WTC11 (cell line): ENCODE data around the gene TNS3. TPM values are rescaled to one million over a fixed set of nuclear protein-coding genes. Genes with fewer than 3 reads are reported as not detected.

Source experiments
- ATAC-seq: fragments of 200-7000 bp; cut with Tn5 transposase; 2 replicates; pipeline ENCODE4 v1.10.0; 2021; ENCODE audit warnings: mild to moderate bottlenecking, moderate library complexity
- CTCF ChIA-PET: fragments of 300-600 bp; sonication (Branson Sonifier 250); formaldehyde crosslinking; loops from one replicate; lab custom pipeline; 2021; ENCODE audit warnings: antibody characterized with exemption; lab: Charles Lee
- POLR2A ChIA-PET: fragments of 350-600 bp; sonication (Branson Sonifier 250); formaldehyde crosslinking; loops from one replicate; lab custom pipeline; 2021; ENCODE audit warnings: antibody characterized with exemption; lab: Charles Lee
- DNase-seq: peaks from one replicate; pipeline ENCODE4 v3.0.0; 2021; ENCODE audit warnings: low spot score
- H3K27ac Mint-ChIP-seq: 2 replicates; pipeline ENCODE4 v1.8.0; 2021; ENCODE audit warnings: mixed read lengths
- H3K27me3 Mint-ChIP-seq: 2 replicates; pipeline ENCODE4 v1.8.0; 2021; ENCODE audit warnings: low read depth, mild to moderate bottlenecking, moderate library complexity, mixed read lengths
- H3K36me3 Mint-ChIP-seq: 2 replicates; pipeline ENCODE4 v1.8.0; 2021; ENCODE audit warnings: mixed read lengths
- H3K4me1 Mint-ChIP-seq: 2 replicates; pipeline ENCODE4 v1.8.0; 2022; ENCODE audit warnings: mixed read lengths
- H3K4me3 Mint-ChIP-seq: 2 replicates; pipeline ENCODE4 v1.8.0; 2021; ENCODE audit warnings: mild to moderate bottlenecking, moderate library complexity, mixed read lengths
- H3K9me3 Mint-ChIP-seq: 2 replicates; pipeline ENCODE4 v1.8.0; 2021; ENCODE audit warnings: mixed read lengths
- AFF4 ChIP-seq: sonication (generic); formaldehyde crosslinking; IDR thresholded peaks from 2 replicates; pipeline ENCODE4 v1.8.1; 2023; ENCODE audit warnings: mild to moderate bottlenecking, missing genetic modification reagents, borderline replicate concordance
- ETV6 ChIP-seq: sonication (generic); formaldehyde crosslinking; IDR thresholded peaks from 2 replicates; pipeline ENCODE4 v1.8.1; 2022; ENCODE audit warnings: mild to moderate bottlenecking, missing genetic modification reagents
- FOXJ3 ChIP-seq: sonication (generic); formaldehyde crosslinking; IDR thresholded peaks from 2 replicates; pipeline ENCODE4 v1.9.0; 2021; ENCODE audit warnings: missing genetic modification reagents, mild to moderate bottlenecking, borderline replicate concordance
- KAT7 ChIP-seq: sonication (generic); formaldehyde crosslinking; IDR thresholded peaks from 2 replicates; pipeline ENCODE4 v1.8.1; 2023; ENCODE audit warnings: missing genetic modification reagents, mild to moderate bottlenecking, borderline replicate concordance
- MXD4 ChIP-seq: fragments of 250-450 bp; sonication (Bioruptor Pico); IDR thresholded peaks from 2 replicates; pipeline ENCODE4 v1.8.0; 2021; ENCODE audit warnings: mild to moderate bottlenecking, moderate library complexity, borderline replicate concordance
- NFE2L1 ChIP-seq: sonication (generic); formaldehyde crosslinking; IDR thresholded peaks from 2 replicates; pipeline ENCODE4 v1.8.1; 2023; ENCODE audit warnings: missing genetic modification reagents
- PRRX2 ChIP-seq: fragments of 250-450 bp; sonication (Bioruptor Pico); IDR thresholded peaks from 2 replicates; pipeline ENCODE4 v1.8.0; 2021; ENCODE audit warnings: mild to moderate bottlenecking
- SMAD4 ChIP-seq: sonication (generic); formaldehyde crosslinking; IDR thresholded peaks from 2 replicates; pipeline ENCODE4 v1.8.0; 2022; ENCODE audit warnings: mild to moderate bottlenecking, missing genetic modification reagents
- SOX15 ChIP-seq: fragments of 250-450 bp; sonication (Bioruptor Pico); IDR thresholded peaks from 2 replicates; pipeline ENCODE4 v1.9.0; 2021; ENCODE audit warnings: mild to moderate bottlenecking
- ZNF423 ChIP-seq: fragments of 250-450 bp; sonication (Bioruptor Pico); IDR thresholded peaks from 2 replicates; pipeline ENCODE4 v2.1.2; 2022; ENCODE audit warnings: mild to moderate bottlenecking, moderate library complexity
- total RNA-seq: library from RNA; stranded (reverse); gene quantifications from 3 replicates; pipeline ENCODE4 v1.2.3, GENCODE V29; 2021
- TF ChIP-seq, protein P1 (sequence below): sonication (generic); formaldehyde crosslinking; IDR thresholded peaks from 2 replicates; pipeline ENCODE4 v1.8.0; 2023; ENCODE audit warnings: missing genetic modification reagents, mild to moderate bottlenecking, borderline replicate concordance
- TF ChIP-seq, protein P2 (sequence below): fragments of 250-450 bp; sonication (Bioruptor Pico); IDR thresholded peaks from 2 replicates; pipeline ENCODE4 v2.1.2; 2022; ENCODE audit warnings: mild to moderate bottlenecking, moderate library complexity
- TF ChIP-seq, protein P3 (sequence below): fragments of 250-450 bp; sonication (Bioruptor Pico); IDR thresholded peaks from 2 replicates; pipeline ENCODE4 v1.9.0; 2021; ENCODE audit warnings: mild to moderate bottlenecking
- TF ChIP-seq, protein P4 (sequence below): sonication (generic); formaldehyde crosslinking; IDR thresholded peaks from 2 replicates; pipeline ENCODE4 v1.8.1; 2023; ENCODE audit warnings: mild to moderate bottlenecking, missing genetic modification reagents, moderate library complexity
- TF ChIP-seq, protein P5 (sequence below): sonication (generic); formaldehyde crosslinking; IDR thresholded peaks from 2 replicates; pipeline ENCODE4 v1.8.1; 2022; ENCODE audit warnings: mild to moderate bottlenecking, missing genetic modification reagents, moderate library complexity, borderline replicate concordance
- TF ChIP-seq, protein P6 (sequence below): sonication (generic); formaldehyde crosslinking; IDR thresholded peaks from 2 replicates; pipeline ENCODE4 v1.8.0; 2023; ENCODE audit warnings: mild to moderate bottlenecking, missing genetic modification reagents
- TF ChIP-seq, protein P7 (sequence below): fragments of 250-450 bp; sonication (Bioruptor Pico); IDR thresholded peaks from 2 replicates; pipeline ENCODE4 v1.9.0; 2021; ENCODE audit warnings: mild to moderate bottlenecking, borderline replicate concordance

Gene TNS3
- total RNA-seq, 1 experiment from 2014 or later: 37.7 TPM

- TF ChIP-seq, protein P1, sequence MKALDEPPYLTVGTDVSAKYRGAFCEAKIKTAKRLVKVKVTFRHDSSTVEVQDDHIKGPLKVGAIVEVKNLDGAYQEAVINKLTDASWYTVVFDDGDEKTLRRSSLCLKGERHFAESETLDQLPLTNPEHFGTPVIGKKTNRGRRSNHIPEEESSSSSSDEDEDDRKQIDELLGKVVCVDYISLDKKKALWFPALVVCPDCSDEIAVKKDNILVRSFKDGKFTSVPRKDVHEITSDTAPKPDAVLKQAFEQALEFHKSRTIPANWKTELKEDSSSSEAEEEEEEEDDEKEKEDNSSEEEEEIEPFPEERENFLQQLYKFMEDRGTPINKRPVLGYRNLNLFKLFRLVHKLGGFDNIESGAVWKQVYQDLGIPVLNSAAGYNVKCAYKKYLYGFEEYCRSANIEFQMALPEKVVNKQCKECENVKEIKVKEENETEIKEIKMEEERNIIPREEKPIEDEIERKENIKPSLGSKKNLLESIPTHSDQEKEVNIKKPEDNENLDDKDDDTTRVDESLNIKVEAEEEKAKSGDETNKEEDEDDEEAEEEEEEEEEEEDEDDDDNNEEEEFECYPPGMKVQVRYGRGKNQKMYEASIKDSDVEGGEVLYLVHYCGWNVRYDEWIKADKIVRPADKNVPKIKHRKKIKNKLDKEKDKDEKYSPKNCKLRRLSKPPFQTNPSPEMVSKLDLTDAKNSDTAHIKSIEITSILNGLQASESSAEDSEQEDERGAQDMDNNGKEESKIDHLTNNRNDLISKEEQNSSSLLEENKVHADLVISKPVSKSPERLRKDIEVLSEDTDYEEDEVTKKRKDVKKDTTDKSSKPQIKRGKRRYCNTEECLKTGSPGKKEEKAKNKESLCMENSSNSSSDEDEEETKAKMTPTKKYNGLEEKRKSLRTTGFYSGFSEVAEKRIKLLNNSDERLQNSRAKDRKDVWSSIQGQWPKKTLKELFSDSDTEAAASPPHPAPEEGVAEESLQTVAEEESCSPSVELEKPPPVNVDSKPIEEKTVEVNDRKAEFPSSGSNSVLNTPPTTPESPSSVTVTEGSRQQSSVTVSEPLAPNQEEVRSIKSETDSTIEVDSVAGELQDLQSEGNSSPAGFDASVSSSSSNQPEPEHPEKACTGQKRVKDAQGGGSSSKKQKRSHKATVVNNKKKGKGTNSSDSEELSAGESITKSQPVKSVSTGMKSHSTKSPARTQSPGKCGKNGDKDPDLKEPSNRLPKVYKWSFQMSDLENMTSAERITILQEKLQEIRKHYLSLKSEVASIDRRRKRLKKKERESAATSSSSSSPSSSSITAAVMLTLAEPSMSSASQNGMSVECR: no peak
These were observed 61.5 kb downstream of the TNS3 start (continued) for GRCh38 chr7:47520406-47520805.

- ChIA-PET POLR2A (interaction anchor here (0.8 kb wide), 1 partner anchor 41 kb away, joined by 6 read pairs; no protein-coding TSS in a partner anchor), CTCF (no interaction called here)
- no peak for DNase-seq
- Mint-ChIP-seq H3K36me3 (peaks cover 10% of the 10 kb centered on the region), H3K27me3 (no peaks in the 10 kb centered on the region), H3K9me3 (no peaks in the 10 kb centered on the region), H3K4me1 (peaks cover 46% of the 10 kb centered on the region), H3K27ac (no peak overlapping the region), H3K4me3 (no peak overlapping the region)
- no peak for ATAC-seq
- TF ChIP-seq, protein P2, sequence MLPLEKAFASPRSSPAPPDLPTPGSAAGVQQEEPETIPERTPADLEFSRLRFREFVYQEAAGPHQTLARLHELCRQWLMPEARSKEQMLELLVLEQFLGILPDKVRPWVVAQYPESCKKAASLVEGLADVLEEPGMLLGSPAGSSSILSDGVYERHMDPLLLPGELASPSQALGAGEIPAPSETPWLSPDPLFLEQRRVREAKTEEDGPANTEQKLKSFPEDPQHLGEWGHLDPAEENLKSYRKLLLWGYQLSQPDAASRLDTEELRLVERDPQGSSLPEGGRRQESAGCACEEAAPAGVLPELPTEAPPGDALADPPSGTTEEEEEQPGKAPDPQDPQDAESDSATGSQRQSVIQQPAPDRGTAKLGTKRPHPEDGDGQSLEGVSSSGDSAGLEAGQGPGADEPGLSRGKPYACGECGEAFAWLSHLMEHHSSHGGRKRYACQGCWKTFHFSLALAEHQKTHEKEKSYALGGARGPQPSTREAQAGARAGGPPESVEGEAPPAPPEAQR: no peak
- TF ChIP-seq SOX15 (CRISPR knock-in tag): no peak
- no peak for TF ChIP-seq KAT7 (CRISPR knock-in tag)
- TF ChIP-seq SMAD4 (CRISPR knock-in tag): no peak
- no peak for TF ChIP-seq ZNF423 (CRISPR knock-in tag)
- TF ChIP-seq, protein P3, sequence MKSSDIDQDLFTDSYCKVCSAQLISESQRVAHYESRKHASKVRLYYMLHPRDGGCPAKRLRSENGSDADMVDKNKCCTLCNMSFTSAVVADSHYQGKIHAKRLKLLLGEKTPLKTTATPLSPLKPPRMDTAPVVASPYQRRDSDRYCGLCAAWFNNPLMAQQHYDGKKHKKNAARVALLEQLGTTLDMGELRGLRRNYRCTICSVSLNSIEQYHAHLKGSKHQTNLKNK (CRISPR knock-in tag): no peak
- TF ChIP-seq, protein P4, sequence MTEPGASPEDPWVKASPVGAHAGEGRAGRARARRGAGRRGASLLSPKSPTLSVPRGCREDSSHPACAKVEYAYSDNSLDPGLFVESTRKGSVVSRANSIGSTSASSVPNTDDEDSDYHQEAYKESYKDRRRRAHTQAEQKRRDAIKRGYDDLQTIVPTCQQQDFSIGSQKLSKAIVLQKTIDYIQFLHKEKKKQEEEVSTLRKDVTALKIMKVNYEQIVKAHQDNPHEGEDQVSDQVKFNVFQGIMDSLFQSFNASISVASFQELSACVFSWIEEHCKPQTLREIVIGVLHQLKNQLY: no peak
- TF ChIP-seq ETV6: no peak
- TF ChIP-seq, protein P5, sequence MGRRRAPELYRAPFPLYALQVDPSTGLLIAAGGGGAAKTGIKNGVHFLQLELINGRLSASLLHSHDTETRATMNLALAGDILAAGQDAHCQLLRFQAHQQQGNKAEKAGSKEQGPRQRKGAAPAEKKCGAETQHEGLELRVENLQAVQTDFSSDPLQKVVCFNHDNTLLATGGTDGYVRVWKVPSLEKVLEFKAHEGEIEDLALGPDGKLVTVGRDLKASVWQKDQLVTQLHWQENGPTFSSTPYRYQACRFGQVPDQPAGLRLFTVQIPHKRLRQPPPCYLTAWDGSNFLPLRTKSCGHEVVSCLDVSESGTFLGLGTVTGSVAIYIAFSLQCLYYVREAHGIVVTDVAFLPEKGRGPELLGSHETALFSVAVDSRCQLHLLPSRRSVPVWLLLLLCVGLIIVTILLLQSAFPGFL (CRISPR knock-in tag): no peak
- TF ChIP-seq, protein P6, sequence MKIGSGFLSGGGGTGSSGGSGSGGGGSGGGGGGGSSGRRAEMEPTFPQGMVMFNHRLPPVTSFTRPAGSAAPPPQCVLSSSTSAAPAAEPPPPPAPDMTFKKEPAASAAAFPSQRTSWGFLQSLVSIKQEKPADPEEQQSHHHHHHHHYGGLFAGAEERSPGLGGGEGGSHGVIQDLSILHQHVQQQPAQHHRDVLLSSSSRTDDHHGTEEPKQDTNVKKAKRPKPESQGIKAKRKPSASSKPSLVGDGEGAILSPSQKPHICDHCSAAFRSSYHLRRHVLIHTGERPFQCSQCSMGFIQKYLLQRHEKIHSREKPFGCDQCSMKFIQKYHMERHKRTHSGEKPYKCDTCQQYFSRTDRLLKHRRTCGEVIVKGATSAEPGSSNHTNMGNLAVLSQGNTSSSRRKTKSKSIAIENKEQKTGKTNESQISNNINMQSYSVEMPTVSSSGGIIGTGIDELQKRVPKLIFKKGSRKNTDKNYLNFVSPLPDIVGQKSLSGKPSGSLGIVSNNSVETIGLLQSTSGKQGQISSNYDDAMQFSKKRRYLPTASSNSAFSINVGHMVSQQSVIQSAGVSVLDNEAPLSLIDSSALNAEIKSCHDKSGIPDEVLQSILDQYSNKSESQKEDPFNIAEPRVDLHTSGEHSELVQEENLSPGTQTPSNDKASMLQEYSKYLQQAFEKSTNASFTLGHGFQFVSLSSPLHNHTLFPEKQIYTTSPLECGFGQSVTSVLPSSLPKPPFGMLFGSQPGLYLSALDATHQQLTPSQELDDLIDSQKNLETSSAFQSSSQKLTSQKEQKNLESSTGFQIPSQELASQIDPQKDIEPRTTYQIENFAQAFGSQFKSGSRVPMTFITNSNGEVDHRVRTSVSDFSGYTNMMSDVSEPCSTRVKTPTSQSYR (CRISPR knock-in tag): no peak
- no peak for TF ChIP-seq NFE2L1
- no peak for TF ChIP-seq AFF4 (CRISPR knock-in tag)
- TF ChIP-seq MXD4 (CRISPR knock-in tag): no peak
- TF ChIP-seq, protein P7, sequence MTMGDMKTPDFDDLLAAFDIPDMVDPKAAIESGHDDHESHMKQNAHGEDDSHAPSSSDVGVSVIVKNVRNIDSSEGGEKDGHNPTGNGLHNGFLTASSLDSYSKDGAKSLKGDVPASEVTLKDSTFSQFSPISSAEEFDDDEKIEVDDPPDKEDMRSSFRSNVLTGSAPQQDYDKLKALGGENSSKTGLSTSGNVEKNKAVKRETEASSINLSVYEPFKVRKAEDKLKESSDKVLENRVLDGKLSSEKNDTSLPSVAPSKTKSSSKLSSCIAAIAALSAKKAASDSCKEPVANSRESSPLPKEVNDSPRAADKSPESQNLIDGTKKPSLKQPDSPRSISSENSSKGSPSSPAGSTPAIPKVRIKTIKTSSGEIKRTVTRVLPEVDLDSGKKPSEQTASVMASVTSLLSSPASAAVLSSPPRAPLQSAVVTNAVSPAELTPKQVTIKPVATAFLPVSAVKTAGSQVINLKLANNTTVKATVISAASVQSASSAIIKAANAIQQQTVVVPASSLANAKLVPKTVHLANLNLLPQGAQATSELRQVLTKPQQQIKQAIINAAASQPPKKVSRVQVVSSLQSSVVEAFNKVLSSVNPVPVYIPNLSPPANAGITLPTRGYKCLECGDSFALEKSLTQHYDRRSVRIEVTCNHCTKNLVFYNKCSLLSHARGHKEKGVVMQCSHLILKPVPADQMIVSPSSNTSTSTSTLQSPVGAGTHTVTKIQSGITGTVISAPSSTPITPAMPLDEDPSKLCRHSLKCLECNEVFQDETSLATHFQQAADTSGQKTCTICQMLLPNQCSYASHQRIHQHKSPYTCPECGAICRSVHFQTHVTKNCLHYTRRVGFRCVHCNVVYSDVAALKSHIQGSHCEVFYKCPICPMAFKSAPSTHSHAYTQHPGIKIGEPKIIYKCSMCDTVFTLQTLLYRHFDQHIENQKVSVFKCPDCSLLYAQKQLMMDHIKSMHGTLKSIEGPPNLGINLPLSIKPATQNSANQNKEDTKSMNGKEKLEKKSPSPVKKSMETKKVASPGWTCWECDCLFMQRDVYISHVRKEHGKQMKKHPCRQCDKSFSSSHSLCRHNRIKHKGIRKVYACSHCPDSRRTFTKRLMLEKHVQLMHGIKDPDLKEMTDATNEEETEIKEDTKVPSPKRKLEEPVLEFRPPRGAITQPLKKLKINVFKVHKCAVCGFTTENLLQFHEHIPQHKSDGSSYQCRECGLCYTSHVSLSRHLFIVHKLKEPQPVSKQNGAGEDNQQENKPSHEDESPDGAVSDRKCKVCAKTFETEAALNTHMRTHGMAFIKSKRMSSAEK (CRISPR knock-in tag): no peak
- no peak for TF ChIP-seq PRRX2
- no peak for TF ChIP-seq FOXJ3 (CRISPR knock-in tag)
These were observed 63.1 kb downstream of the TNS3 start for GRCh38 chr7:47518827-47519226.
